ENCODE results near the gene APBA1. TPM values are rescaled to one million over a fixed set of nuclear protein-coding genes. Genes with fewer than 3 reads are reported as not detected.

The APBA1 gene
- total and polyA plus RNA-seq, 4 donors = 0.95 to 8.1 (median 2.8) TPM

GRCh38 chr9:69476797-69477196 is 195.4 kb downstream of the APBA1 start:
- Histone ChIP-seq H3K9me3 (ENCODE audit: control insufficient read depth in 4 of 4, insufficient read depth in 3 of 4, low read length in 3 of 4) (no peaks in the 10 kb centered on the region), H3K27ac (ENCODE audit: low read depth in 1 of 2, low read length in 1 of 2) (no peak overlapping the region), H3K9ac (ENCODE audit: insufficient read depth in 1 of 2, low read length in 2 of 2) (no peak overlapping the region), H3K27me3 (ENCODE audit: control insufficient read depth in 3 of 3, insufficient read depth in 3 of 3, low read length in 2 of 3) (no peaks in the 10 kb centered on the region), H3K4me1 (ENCODE audit: control insufficient read depth in 5 of 5, insufficient read depth in 5 of 5, low read length in 5 of 5) (peaks cover 0 to 3% (median 0%) of the 10 kb centered on the region in 5 donors), H3K36me3 (ENCODE audit: control insufficient read depth in 4 of 4, insufficient read depth in 4 of 4, low read length in 4 of 4) (no peaks in the 10 kb centered on the region), H3K4me3 (no peak overlapping the region)
- TF ChIP-seq, protein P1, sequence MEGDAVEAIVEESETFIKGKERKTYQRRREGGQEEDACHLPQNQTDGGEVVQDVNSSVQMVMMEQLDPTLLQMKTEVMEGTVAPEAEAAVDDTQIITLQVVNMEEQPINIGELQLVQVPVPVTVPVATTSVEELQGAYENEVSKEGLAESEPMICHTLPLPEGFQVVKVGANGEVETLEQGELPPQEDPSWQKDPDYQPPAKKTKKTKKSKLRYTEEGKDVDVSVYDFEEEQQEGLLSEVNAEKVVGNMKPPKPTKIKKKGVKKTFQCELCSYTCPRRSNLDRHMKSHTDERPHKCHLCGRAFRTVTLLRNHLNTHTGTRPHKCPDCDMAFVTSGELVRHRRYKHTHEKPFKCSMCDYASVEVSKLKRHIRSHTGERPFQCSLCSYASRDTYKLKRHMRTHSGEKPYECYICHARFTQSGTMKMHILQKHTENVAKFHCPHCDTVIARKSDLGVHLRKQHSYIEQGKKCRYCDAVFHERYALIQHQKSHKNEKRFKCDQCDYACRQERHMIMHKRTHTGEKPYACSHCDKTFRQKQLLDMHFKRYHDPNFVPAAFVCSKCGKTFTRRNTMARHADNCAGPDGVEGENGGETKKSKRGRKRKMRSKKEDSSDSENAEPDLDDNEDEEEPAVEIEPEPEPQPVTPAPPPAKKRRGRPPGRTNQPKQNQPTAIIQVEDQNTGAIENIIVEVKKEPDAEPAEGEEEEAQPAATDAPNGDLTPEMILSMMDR (IDR thresholded peaks at IDR 0.05; ENCODE audit: control extremely low read depth, extremely low read depth) = no peak
- ATAC-seq (ENCODE audit: insufficient read depth, low FRiP score) (no peak), DNase-seq (no peak)
- 77 to 90% methylated on average over 7 of the region's 7 CpGs for WGBS, 2 donors

DNA sequence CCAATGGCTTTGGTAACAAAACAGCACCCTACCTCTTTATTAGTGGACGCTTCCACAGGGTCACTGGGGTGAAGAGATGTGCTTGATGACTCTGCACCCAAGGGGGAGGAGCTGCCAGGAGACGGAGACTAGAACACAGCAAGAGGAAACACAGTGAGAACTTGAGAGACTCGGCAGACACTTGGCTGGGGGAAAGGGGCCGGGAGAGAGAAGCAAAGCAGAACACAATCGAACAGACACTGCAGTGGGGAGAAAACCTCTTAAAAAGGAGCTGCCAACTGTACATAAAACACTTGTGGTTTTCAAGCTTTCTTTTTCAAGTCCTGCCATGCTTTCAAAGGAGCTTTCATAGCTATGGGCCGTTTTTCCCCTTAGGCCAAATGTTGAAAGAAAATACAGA is 196.2 kb downstream of the APBA1 start:
- WGBS, 2 donors = 43 to 49% methylated on average over 6 of the region's 6 CpGs
- H3K27me3 ChIP-seq (ENCODE audit: control insufficient read depth in 3 of 3, insufficient read depth in 3 of 3, low read length in 2 of 3) = no peaks in the 10 kb centered on the region
- no peak overlapping the region for H3K4me3 ChIP-seq
- H3K27ac ChIP-seq (ENCODE audit: low read depth in 1 of 2, low read length in 1 of 2) = no peak overlapping the region
- no peaks in the 10 kb centered on the region for H3K9me3 ChIP-seq (ENCODE audit: control insufficient read depth in 4 of 4, insufficient read depth in 3 of 4, low read length in 3 of 4)
- TF ChIP-seq, protein P1 (IDR thresholded peaks at IDR 0.05; ENCODE audit: control extremely low read depth, extremely low read depth) = no peak
- no peak overlapping the region for H3K9ac ChIP-seq (ENCODE audit: insufficient read depth in 1 of 2, low read length in 2 of 2)
- ATAC-seq (ENCODE audit: insufficient read depth, low FRiP score) (no peak), DNase-seq (peak in 1 of 3 donors; percentile 20)
- H3K36me3 ChIP-seq (ENCODE audit: control insufficient read depth in 4 of 4, insufficient read depth in 4 of 4, low read length in 4 of 4) = no peaks in the 10 kb centered on the region
- H3K4me1 ChIP-seq (ENCODE audit: control insufficient read depth in 5 of 5, insufficient read depth in 5 of 5, low read length in 5 of 5) = peaks cover 0 to 3% (median 0%) of the 10 kb centered on the region in 5 donors

DNA sequence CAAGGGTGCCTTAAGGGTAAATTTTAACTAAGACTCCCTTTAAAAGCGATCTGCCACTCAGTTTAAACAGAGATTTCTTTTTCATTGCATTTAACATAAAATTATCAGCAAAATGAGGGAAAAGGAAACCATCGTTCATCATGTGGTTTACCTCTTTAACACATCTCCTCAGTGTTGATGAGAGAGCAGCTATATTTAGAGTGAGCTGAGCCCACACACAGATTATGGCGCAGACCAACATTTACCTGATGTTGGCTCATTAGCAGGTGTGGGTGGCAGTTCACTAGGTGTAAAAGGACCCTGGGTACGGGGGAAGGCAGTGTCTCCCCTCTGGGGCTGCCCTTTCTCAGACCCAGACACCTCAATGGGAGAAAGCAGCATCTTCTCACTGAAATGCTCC is 197.3 kb downstream of the APBA1 start:
- ATAC-seq (ENCODE audit: insufficient read depth, low FRiP score) (no peak), DNase-seq (no peak)
- Histone ChIP-seq H3K27ac (ENCODE audit: low read depth in 1 of 2, low read length in 1 of 2) (no peak overlapping the region), H3K9ac (ENCODE audit: insufficient read depth in 1 of 2, low read length in 2 of 2) (no peak overlapping the region), H3K4me1 (ENCODE audit: control insufficient read depth in 5 of 5, insufficient read depth in 5 of 5, low read length in 5 of 5) (peaks cover 0 to 3% (median 0%) of the 10 kb centered on the region in 5 donors), H3K9me3 (ENCODE audit: control insufficient read depth in 4 of 4, insufficient read depth in 3 of 4, low read length in 3 of 4) (no peaks in the 10 kb centered on the region), H3K4me3 (no peak overlapping the region), H3K27me3 (ENCODE audit: control insufficient read depth in 3 of 3, insufficient read depth in 3 of 3, low read length in 2 of 3) (no peaks in the 10 kb centered on the region), H3K36me3 (ENCODE audit: control insufficient read depth in 4 of 4, insufficient read depth in 4 of 4, low read length in 4 of 4) (no peaks in the 10 kb centered on the region)
- 66 to 72% methylated on average over 4 of the region's 4 CpGs for whole genome bisulfite sequencing, 2 donors
- TF ChIP-seq, protein P1 (IDR thresholded peaks at IDR 0.05; ENCODE audit: control extremely low read depth, extremely low read depth) = no peak

GRCh38 chr9:69472101-69472620 is 200.0 kb downstream of the APBA1 start:
- DNase-seq (no peak), ATAC-seq (ENCODE audit: insufficient read depth, low FRiP score) (no peak)
- Histone ChIP-seq H3K9ac (ENCODE audit: insufficient read depth in 1 of 2, low read length in 2 of 2) (no peak overlapping the region), H3K27ac (ENCODE audit: low read depth in 1 of 2, low read length in 1 of 2) (no peak overlapping the region), H3K36me3 (ENCODE audit: control insufficient read depth in 4 of 4, insufficient read depth in 4 of 4, low read length in 4 of 4) (peaks cover 0 to 2% (median 0%) of the 10 kb centered on the region in 4 donors), H3K4me1 (ENCODE audit: control insufficient read depth in 5 of 5, insufficient read depth in 5 of 5, low read length in 5 of 5) (peaks cover 0 to 3% (median 0%) of the 10 kb centered on the region in 5 donors), H3K27me3 (ENCODE audit: control insufficient read depth in 3 of 3, insufficient read depth in 3 of 3, low read length in 2 of 3) (no peaks in the 10 kb centered on the region), H3K9me3 (ENCODE audit: control insufficient read depth in 4 of 4, insufficient read depth in 3 of 4, low read length in 3 of 4) (no peaks in the 10 kb centered on the region), H3K4me3 (no peak overlapping the region)
- TF ChIP-seq, protein P1 (IDR thresholded peaks at IDR 0.05; ENCODE audit: control extremely low read depth, extremely low read depth) = no peak
- WGBS, 2 donors = 81 to 88% methylated on average over 2 of the region's 2 CpGs
